K562 (cell line): ENCODE measurements around the gene MSH3. TPM values are rescaled to one million over a fixed set of nuclear protein-coding genes. Genes with fewer than 3 reads are reported as not detected.

ENCODE experiments used
- E2F4 ChIP-seq: sonication (generic); formaldehyde crosslinking; IDR thresholded peaks from 2 replicates; pipeline ENCODE4 v1.8.0; 2022; ENCODE audit warnings: mild to moderate bottlenecking, low read depth, missing genetic modification reagents
- HSF4 ChIP-seq: fragments of 250-450 bp; sonication (Bioruptor Pico); IDR thresholded peaks from 2 replicates; pipeline ENCODE4 v2.1.2; 2022; ENCODE audit warnings: mild to moderate bottlenecking, moderate library complexity, borderline replicate concordance
- NR2C2 ChIP-seq, 2 experiments: fragments of 200-800 bp in 1 of 2; sonication (Bioruptor generic) in 1 of 2; sonication (generic) in 1 of 2; formaldehyde crosslinking in 1 of 2; IDR thresholded peaks; 2 replicates each; pipeline versions ENCODE4 v1.6.1 to v1.8.0; 2016 to 2022; ENCODE audit warnings: mild to moderate bottlenecking in 1 of 2, missing compliant biosample characterization in 1 of 2, missing genetic modification characterization in 1 of 2, missing genetic modification reagents in 1 of 2
- THAP12 ChIP-seq: fragments of 250-450 bp; sonication (Bioruptor Pico); IDR thresholded peaks from 2 replicates; pipeline ENCODE4 v1.9.0; 2021; ENCODE audit warnings: mild to moderate bottlenecking, inconsistent platforms
- VEZF1 ChIP-seq: fragments of 200-800 bp; sonication (Bioruptor generic); IDR thresholded peaks from 2 replicates; pipeline ENCODE4 v1.6.1; 2017; ENCODE audit warnings: missing genetic modification characterization, missing compliant biosample characterization
- ZBTB33 ChIP-seq: sonication (generic); formaldehyde crosslinking; IDR thresholded peaks from 2 replicates; pipeline ENCODE4 v1.8.1; 2023; ENCODE audit warnings: mild to moderate bottlenecking, missing genetic modification reagents
- ZNF174 ChIP-seq: fragments of 250-450 bp; sonication (Bioruptor Pico); IDR thresholded peaks from 2 replicates; pipeline ENCODE4 v1.4.0; 2020; ENCODE audit warnings: mild to moderate bottlenecking
- polyA plus RNA-seq, 8 experiments: library from polyadenylated mRNA; depleted of rRNA in 4 of 8; stranded (reverse) in 5 of 8; unstranded in 3 of 8; fragments of >200 nt; fragmentation: Nextera tagmentation in 2 of 8; fragmentation: Illumina TruSeq in 1 of 8; extraction: Ambion mirVana in 2 of 8; extraction: Trizol in 1 of 8; gene quantifications; 2 replicates each; pipeline versions ENCODE4 v1.2.1 to v1.2.3, GENCODE V29; 2011 to 2014; ENCODE audit warnings: inconsistent platforms in 1 of 8, missing spikeins in 1 of 8
- total RNA-seq, 7 experiments: library from RNA; depleted of rRNA in 6 of 7; stranded (reverse); fragments of >200 nt in 6 of 7; fragmentation: Illumina TruSeq in 2 of 7; extraction: Trizol in 2 of 7; gene quantifications; 2 replicates each; pipeline versions ENCODE4 v1.2.1 to v1.2.3, GENCODE V29; 2011 to 2021; ENCODE audit warnings: low replicate concordance in 1 of 7
- TF ChIP-seq, protein P1 (sequence below), 2 experiments: fragments of 450-650 bp; IDR thresholded peaks; 2 replicates each; pipeline ENCODE4 v1.6.1; 2018; ENCODE audit warnings: mild to moderate bottlenecking in 2 of 2, low read depth in 1 of 2; ENCODE audit not compliant: partially characterized antibody in 2 of 2
- TF ChIP-seq, protein P2 (sequence below): sonication (generic); formaldehyde crosslinking; IDR thresholded peaks from 2 replicates; pipeline ENCODE4 v1.8.0; 2022; ENCODE audit warnings: missing genetic modification reagents, mild to moderate bottlenecking, moderate library complexity, borderline replicate concordance
- TF ChIP-seq, protein P3 (sequence below): IDR thresholded peaks from 3 replicates; pipeline ENCODE4 v1.6.1; 2011; ENCODE audit warnings: borderline replicate concordance, mild to moderate bottlenecking; ENCODE audit not compliant: insufficient read length, insufficient read depth

Gene MSH3
- total and polyA plus RNA-seq, 9 of the 15 experiments (the other 6 are each of a cell fraction or from before 2014, with no cell fraction given) = 3.9 to 17.2 (median 13.2) TPM

- no peak for TF ChIP-seq HSF4 (CRISPR knock-in tag)
- 0 out of 2 replicates have a peak, but pooled peaks have one; percentile 43 for TF ChIP-seq ZBTB33 (CRISPR knock-in tag)
- TF ChIP-seq E2F4 (CRISPR knock-in tag) = peak; percentile 84; the same call in 1 of the 2 replicates
- TF ChIP-seq, protein P1, sequence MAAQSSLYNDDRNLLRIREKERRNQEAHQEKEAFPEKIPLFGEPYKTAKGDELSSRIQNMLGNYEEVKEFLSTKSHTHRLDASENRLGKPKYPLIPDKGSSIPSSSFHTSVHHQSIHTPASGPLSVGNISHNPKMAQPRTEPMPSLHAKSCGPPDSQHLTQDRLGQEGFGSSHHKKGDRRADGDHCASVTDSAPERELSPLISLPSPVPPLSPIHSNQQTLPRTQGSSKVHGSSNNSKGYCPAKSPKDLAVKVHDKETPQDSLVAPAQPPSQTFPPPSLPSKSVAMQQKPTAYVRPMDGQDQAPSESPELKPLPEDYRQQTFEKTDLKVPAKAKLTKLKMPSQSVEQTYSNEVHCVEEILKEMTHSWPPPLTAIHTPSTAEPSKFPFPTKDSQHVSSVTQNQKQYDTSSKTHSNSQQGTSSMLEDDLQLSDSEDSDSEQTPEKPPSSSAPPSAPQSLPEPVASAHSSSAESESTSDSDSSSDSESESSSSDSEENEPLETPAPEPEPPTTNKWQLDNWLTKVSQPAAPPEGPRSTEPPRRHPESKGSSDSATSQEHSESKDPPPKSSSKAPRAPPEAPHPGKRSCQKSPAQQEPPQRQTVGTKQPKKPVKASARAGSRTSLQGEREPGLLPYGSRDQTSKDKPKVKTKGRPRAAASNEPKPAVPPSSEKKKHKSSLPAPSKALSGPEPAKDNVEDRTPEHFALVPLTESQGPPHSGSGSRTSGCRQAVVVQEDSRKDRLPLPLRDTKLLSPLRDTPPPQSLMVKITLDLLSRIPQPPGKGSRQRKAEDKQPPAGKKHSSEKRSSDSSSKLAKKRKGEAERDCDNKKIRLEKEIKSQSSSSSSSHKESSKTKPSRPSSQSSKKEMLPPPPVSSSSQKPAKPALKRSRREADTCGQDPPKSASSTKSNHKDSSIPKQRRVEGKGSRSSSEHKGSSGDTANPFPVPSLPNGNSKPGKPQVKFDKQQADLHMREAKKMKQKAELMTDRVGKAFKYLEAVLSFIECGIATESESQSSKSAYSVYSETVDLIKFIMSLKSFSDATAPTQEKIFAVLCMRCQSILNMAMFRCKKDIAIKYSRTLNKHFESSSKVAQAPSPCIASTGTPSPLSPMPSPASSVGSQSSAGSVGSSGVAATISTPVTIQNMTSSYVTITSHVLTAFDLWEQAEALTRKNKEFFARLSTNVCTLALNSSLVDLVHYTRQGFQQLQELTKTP (IDR thresholded peaks at IDR 0.05; ENCODE audit: low read depth in 1 of 2, partially characterized antibody in 2 of 2) = no peak
- no peak for TF ChIP-seq NR2C2 (CRISPR knock-in tag; IDR thresholded peaks at IDR 0.05)
- TF ChIP-seq NR2C2 (tag; IDR thresholded peaks at IDR 0.05) = peak; percentile 98
- TF ChIP-seq, protein P2, sequence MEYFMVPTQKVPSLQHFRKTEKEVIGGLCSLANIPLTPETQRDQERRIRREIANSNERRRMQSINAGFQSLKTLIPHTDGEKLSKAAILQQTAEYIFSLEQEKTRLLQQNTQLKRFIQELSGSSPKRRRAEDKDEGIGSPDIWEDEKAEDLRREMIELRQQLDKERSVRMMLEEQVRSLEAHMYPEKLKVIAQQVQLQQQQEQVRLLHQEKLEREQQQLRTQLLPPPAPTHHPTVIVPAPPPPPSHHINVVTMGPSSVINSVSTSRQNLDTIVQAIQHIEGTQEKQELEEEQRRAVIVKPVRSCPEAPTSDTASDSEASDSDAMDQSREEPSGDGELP (CRISPR knock-in tag) = peak; percentile 73; the same call in 1 of the 2 replicates
- TF ChIP-seq THAP12 (CRISPR knock-in tag) = 0 out of 2 replicates have a peak, but pooled peaks have one; percentile 17
- peak; percentile 85 for TF ChIP-seq VEZF1
- TF ChIP-seq ZNF174 (CRISPR knock-in tag) = no peak
- TF ChIP-seq, protein P3, sequence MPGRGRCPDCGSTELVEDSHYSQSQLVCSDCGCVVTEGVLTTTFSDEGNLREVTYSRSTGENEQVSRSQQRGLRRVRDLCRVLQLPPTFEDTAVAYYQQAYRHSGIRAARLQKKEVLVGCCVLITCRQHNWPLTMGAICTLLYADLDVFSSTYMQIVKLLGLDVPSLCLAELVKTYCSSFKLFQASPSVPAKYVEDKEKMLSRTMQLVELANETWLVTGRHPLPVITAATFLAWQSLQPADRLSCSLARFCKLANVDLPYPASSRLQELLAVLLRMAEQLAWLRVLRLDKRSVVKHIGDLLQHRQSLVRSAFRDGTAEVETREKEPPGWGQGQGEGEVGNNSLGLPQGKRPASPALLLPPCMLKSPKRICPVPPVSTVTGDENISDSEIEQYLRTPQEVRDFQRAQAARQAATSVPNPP = no peak
Observed at GRCh38 chr5:80654391-80655230, at the start of gene MSH3, which contains the start of gene DHFR (continued).
